Activated naive CD4-positive, alpha-beta T cell treated with anti-CD3 and anti-CD28 coated beads, Interleukin-2, amount 50 U/mL, for 24 hours (primary cell): Measurements from ENCODE around the gene PTPA.

Source experiments
- H3K27ac Mint-ChIP-seq: one replicate; pipeline ENCODE4 v1.8.0; 2021; ENCODE audit warnings: mild to moderate bottlenecking, mixed read lengths
- H3K27me3 Mint-ChIP-seq: one replicate; pipeline ENCODE4 v1.8.0; 2021; ENCODE audit warnings: mixed read lengths
- H3K36me3 Mint-ChIP-seq: one replicate; pipeline ENCODE4 v1.8.0; 2021; ENCODE audit warnings: mixed read lengths
- H3K4me1 Mint-ChIP-seq: one replicate; pipeline ENCODE4 v1.8.0; 2021; ENCODE audit warnings: mixed read lengths
- H3K4me3 Mint-ChIP-seq: one replicate; pipeline ENCODE4 v1.8.0; 2021; ENCODE audit warnings: mild to moderate bottlenecking, mixed read lengths
- H3K9me3 Mint-ChIP-seq: one replicate; pipeline ENCODE4 v1.8.0; 2021; ENCODE audit warnings: mixed read lengths

The PTPA gene

GRCh38 chr9:129137292-129138143, 26.3 kb downstream of the PTPA start:
- H3K4me1 Mint-ChIP-seq, result peaks cover 27% of the 10 kb centered on the region
- no peaks in the 10 kb centered on the region for H3K9me3 Mint-ChIP-seq
- no peak overlapping the region for H3K4me3 Mint-ChIP-seq
- no peak overlapping the region for H3K27ac Mint-ChIP-seq
- H3K27me3 Mint-ChIP-seq, result no peaks in the 10 kb centered on the region
- H3K36me3 Mint-ChIP-seq, result peaks cover 5% of the 10 kb centered on the region

DNA sequence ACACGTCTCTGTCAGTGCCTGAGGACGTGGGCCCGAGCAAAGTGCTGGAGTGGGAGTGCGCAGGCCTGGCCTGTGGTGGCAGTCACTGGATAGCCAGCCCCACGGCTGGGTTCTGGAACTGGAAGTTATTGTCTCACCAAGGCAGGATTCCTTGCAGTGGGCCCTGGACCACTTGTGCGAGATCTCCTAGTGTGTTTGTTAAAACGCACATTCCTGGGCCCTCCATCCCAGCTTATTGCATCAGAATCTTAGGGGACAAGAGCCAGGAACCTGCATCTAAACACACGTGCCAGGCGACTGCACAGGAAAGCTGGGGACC, 26.9 kb downstream of the PTPA start:
- Mint-ChIP-seq H3K36me3 (peaks cover 5% of the 10 kb centered on the region), H3K4me3 (no peak overlapping the region), H3K4me1 (peaks cover 33% of the 10 kb centered on the region), H3K27me3 (no peaks in the 10 kb centered on the region), H3K27ac (no peak overlapping the region), H3K9me3 (no peaks in the 10 kb centered on the region)

DNA sequence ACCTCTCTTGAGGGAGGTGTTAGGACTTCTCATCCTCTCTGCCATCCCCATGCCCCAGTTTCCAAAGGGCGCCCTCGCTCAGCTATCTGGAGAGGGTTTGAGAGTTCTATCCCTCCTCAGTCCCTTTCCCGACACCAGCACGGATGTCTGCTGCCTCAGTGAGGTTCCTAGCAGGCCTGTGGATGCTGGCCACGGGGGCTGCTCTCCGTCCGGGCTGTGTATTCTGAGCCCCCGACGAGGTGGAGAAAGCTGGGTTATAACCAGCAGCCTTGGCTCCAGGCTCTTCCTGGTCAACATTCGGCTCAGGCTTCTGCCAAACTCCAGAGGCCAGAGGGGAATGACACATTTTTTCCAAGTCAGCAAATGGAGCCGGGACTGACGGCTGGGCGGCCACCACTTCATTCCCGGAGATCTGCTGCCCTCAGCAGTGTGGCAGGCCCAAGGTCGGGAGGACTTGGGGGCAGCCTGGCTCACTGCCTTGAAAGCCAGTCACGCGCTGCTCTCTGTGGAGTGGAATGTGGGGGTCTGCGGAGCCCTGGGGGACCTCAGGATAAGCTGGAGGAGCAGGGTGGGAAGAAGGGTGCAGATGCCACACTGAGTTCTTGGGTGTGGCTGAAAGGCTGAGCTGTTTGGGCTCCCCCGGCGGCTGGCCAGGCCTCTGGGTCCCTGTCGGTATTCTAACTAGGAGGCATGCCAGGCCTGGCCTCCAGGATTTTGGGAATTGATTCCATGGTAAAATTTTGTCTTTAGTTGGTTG, 27.4 kb downstream of the PTPA start:
- peaks cover 2% of the 10 kb centered on the region for H3K36me3 Mint-ChIP-seq
- no peaks in the 10 kb centered on the region for H3K27me3 Mint-ChIP-seq
- peaks cover 36% of the 10 kb centered on the region for H3K4me1 Mint-ChIP-seq
- peak overlapping the region; percentile 98 for H3K27ac Mint-ChIP-seq
- no peaks in the 10 kb centered on the region for H3K9me3 Mint-ChIP-seq
- peak overlapping the region; percentile 88 for H3K4me3 Mint-ChIP-seq

- H3K9me3 Mint-ChIP-seq, result no peaks in the 10 kb centered on the region
- peaks cover 40% of the 10 kb centered on the region for H3K4me1 Mint-ChIP-seq
- H3K36me3 Mint-ChIP-seq, result no peaks in the 10 kb centered on the region
- H3K27me3 Mint-ChIP-seq, result no peaks in the 10 kb centered on the region
- H3K4me3 Mint-ChIP-seq, result peak overlapping the region; percentile 88
- peak overlapping the region; percentile 98 for H3K27ac Mint-ChIP-seq
Measured at GRCh38 chr9:129139233-129139992, 28.2 kb downstream of the PTPA start.

DNA sequence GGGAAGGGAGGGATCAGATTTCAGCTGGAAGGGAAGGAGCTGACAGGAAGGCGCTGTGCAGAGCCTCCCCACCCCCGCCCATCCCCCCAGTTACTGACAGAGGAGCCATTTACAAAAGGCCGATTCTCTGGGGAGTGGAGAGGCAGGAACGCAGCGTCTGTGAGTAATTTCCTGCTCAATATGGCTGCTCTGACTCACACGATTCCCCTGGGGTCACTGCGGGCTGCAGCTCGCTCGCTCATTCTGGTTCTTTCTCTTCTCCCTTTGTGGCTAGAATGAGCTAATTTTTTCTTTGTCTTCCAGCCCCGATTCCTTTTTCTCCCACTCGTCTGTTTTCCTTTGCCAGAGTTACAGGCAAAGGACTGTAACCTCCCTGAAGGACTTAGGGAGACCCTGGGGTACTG, 28.8 kb downstream of the PTPA start:
- H3K4me3 Mint-ChIP-seq, result peak overlapping the region; percentile 88
- no peaks in the 10 kb centered on the region for H3K9me3 Mint-ChIP-seq
- H3K36me3 Mint-ChIP-seq, result no peaks in the 10 kb centered on the region
- no peaks in the 10 kb centered on the region for H3K27me3 Mint-ChIP-seq
- H3K4me1 Mint-ChIP-seq, result peaks cover 40% of the 10 kb centered on the region
- H3K27ac Mint-ChIP-seq, result peak overlapping the region; percentile 98

DNA sequence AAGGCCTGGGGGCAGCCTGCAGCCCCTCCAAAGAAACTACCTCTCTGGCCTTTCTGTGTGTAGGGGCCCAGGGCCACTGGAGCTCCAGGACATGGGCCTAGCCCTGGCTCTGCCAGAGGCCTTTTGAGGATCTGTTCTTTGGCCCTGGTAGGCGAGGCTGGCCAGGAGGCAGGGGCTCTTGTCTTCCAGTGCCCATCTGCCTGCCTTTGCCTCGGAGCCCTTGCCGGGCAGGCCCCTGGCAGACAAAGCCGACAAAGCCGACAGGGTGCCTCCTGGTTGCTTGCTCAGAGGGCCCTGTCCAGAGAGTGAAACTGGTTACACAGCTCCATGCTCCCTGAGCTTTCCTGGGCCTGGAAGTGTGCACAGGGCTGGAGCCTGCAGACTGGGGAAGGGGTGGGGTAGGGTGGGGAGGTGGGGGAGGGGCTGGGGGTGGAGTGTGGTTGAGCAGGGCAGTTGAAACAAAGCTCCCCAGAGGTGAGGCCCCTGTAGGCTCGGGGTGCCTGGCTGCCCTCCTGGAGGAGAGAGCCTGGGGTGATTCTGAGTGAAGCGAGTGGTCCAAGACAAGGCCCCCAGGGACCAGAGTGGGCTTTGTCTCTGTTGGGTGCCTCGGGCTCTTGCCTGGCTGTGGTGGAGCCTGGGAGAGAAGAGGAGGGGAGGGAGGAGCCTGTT, 29.3 kb downstream of the PTPA start:
- Mint-ChIP-seq H3K4me1 (peaks cover 40% of the 10 kb centered on the region), H3K27ac (peak overlapping the region; percentile 98), H3K27me3 (no peaks in the 10 kb centered on the region), H3K9me3 (no peaks in the 10 kb centered on the region), H3K36me3 (no peaks in the 10 kb centered on the region), H3K4me3 (peak overlapping the region; percentile 88)

GRCh38 chr9:129141066-129142041, 30.1 kb downstream of the PTPA start:
- Mint-ChIP-seq H3K9me3 (no peaks in the 10 kb centered on the region), H3K4me3 (peak overlapping the region; percentile 65), H3K4me1 (peaks cover 40% of the 10 kb centered on the region), H3K27ac (peak overlapping the region; percentile 79), H3K36me3 (no peaks in the 10 kb centered on the region), H3K27me3 (no peaks in the 10 kb centered on the region)

GRCh38 chr9:129142138-129142935, 31.1 kb downstream of the PTPA start:
- no peak overlapping the region for H3K4me3 Mint-ChIP-seq
- H3K9me3 Mint-ChIP-seq, result no peaks in the 10 kb centered on the region
- no peak overlapping the region for H3K27ac Mint-ChIP-seq
- H3K27me3 Mint-ChIP-seq, result no peaks in the 10 kb centered on the region
- no peaks in the 10 kb centered on the region for H3K36me3 Mint-ChIP-seq
- H3K4me1 Mint-ChIP-seq, result peaks cover 40% of the 10 kb centered on the region

- Mint-ChIP-seq H3K4me1 (peaks cover 40% of the 10 kb centered on the region), H3K36me3 (no peaks in the 10 kb centered on the region), H3K4me3 (peak overlapping the region; percentile 59), H3K27ac (no peak overlapping the region), H3K27me3 (no peaks in the 10 kb centered on the region), H3K9me3 (no peaks in the 10 kb centered on the region)
Measured at GRCh38 chr9:129143031-129143927, 32.1 kb downstream of the PTPA start.

DNA sequence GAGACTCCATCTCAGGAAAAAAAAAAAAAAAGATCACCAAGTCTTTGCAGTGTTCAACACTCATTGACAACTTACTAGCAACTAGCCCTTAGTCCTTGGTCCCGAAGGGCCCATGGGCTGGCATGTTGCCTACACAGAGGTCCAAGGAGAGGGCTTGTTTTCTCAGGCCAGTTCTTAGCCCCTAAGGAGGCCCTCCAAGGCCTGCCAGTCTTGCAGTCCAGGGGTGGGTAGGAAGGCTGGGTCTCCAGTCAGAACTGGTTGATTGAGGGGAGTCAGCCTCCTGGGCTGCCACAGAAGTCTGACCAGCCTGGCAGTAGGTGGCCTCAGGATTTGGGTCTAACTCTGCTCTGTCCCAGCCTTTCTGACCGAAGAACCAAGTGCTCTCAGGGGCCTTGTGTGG, 34.1 kb downstream of the PTPA start:
- peaks cover 26% of the 10 kb centered on the region for H3K4me1 Mint-ChIP-seq
- H3K36me3 Mint-ChIP-seq, result no peaks in the 10 kb centered on the region
- H3K27me3 Mint-ChIP-seq, result no peaks in the 10 kb centered on the region
- H3K4me3 Mint-ChIP-seq, result no peak overlapping the region
- no peak overlapping the region for H3K27ac Mint-ChIP-seq
- no peaks in the 10 kb centered on the region for H3K9me3 Mint-ChIP-seq

DNA sequence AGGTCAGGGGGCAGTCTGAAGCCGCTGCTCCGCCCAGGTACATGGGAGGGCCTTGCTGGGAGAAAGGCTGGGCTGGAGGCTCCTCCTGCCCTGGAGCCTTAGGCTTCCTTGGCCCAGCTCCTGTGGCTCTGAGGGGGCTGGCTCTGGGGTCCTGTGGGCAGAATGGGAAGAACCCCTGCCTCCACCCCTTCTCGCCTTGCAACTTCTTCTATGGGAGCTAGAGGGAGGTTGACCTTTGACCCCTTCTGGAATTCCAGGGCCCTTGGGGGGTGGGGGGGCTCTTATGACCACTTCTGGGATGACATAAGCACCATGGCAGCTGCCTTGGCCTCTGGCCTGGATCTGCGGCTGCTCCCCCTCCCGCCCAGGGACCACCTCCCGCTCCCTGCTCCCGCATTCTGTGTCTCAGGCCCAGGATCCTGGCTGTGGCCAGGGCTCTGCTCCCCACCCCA, 34.7 kb downstream of the PTPA start:
- H3K4me1 Mint-ChIP-seq, result peaks cover 24% of the 10 kb centered on the region

DNA sequence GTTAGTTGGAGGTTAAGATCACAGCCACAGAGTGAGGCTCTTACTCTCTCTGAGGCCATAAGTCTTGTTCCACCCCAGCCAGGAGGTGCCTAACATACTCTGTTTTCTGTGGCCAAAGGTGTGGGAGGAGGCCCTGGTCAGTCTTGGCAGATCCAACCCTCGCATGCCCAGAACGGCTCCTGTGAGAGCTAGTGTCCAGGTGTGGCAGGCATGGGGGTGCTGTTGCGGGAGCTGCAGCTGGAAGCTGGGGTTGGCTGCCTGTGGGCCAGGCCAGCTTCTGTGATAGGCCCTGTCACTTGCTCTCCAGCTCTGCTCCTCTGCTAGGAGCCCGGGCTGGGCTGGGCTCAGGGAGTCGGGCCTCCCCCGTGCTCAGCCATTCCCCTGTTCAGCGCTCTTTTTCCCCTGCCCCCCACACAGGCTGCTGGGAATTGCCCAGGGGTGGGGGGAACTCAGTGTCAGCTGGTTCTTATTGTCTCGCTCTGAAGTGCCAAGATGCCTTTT, 35.3 kb downstream of the PTPA start:
- H3K4me3 Mint-ChIP-seq, result no peak overlapping the region
- H3K27ac Mint-ChIP-seq, result no peak overlapping the region
- no peaks in the 10 kb centered on the region for H3K27me3 Mint-ChIP-seq
- H3K9me3 Mint-ChIP-seq, result no peaks in the 10 kb centered on the region
- no peaks in the 10 kb centered on the region for H3K36me3 Mint-ChIP-seq
- peaks cover 18% of the 10 kb centered on the region for H3K4me1 Mint-ChIP-seq

More for the DNA sequence above, 34.7 kb downstream of the PTPA start:
- Mint-ChIP-seq H3K9me3 (no peaks in the 10 kb centered on the region), H3K27ac (no peak overlapping the region), H3K4me3 (no peak overlapping the region), H3K36me3 (no peaks in the 10 kb centered on the region), H3K27me3 (no peaks in the 10 kb centered on the region)
